Endothelial cell of umbilical vein (primary cell): ENCODE measurements around the gene SIPA1L3. TPM values are rescaled to one million over a fixed set of nuclear protein-coding genes. Genes with fewer than 3 reads are reported as not detected.

Experiments
- BruUV-seq: library from RNA; stranded (reverse); fragments of 400-500 nt; replicated peaks from 2 replicates; lab custom pipeline; 2021; lab: Mats Ljungman, UMichigan
- CTCF ChIA-PET: fragments of 300-600, 350-600 bp; sonication (Branson Sonifier 250); formaldehyde crosslinking; loops from one replicate; lab custom pipeline; 2021; ENCODE audit warnings: antibody characterized with exemption, inconsistent platforms; lab: Charles Lee
- POLR2A ChIA-PET: fragments of 300-600, 350-600 bp; sonication (Branson Sonifier 250); formaldehyde crosslinking; loops from one replicate; lab custom pipeline; 2021; ENCODE audit warnings: antibody characterized with exemption, inconsistent platforms; lab: Charles Lee
- DNase-seq: peaks from one replicate; pipeline ENCODE4 v3.0.0-alpha.2; 2011; ENCODE audit warnings: low read depth, low spot score
- FAIRE-seq: peaks from 2 replicates; lab custom pipeline; 2011; peaks lifted over from hg19 to GRCh38; lab: Jason Lieb, UNC
- H2AFZ ChIP-seq: 2 replicates; pipeline ENCODE4 v1.6.0; 2012; ENCODE audit warnings: low read depth, low read length, control low read depth, inconsistent platforms
- H3K27ac ChIP-seq: 2 replicates; pipeline ENCODE4 v1.5.1; 2011; ENCODE audit warnings: low read depth, mild to moderate bottlenecking, control low read depth, low read length, moderate library complexity; ENCODE audit not compliant: insufficient read depth
- H3K27me3 ChIP-seq, 2 experiments: 2 replicates each; pipeline versions ENCODE4 v1.6.0 to v1.6.1; 2011; ENCODE audit warnings: low read length in 2 of 2, mixed read lengths in 1 of 2; ENCODE audit not compliant: control insufficient read depth in 2 of 2, insufficient read depth in 2 of 2
- H3K36me3 ChIP-seq, 2 experiments: 2 replicates in 1 of 2; 3 replicates in 1 of 2; pipeline ENCODE4 v1.5.1; 2011; ENCODE audit warnings: low read length in 2 of 2, mild to moderate bottlenecking in 1 of 2, moderate library complexity in 1 of 2; ENCODE audit not compliant: control insufficient read depth in 2 of 2, insufficient read depth in 2 of 2; ENCODE audit errors: extremely low read depth in 1 of 2
- H3K4me1 ChIP-seq: 3 replicates; pipeline ENCODE4 v1.5.1; 2011; ENCODE audit warnings: mild to moderate bottlenecking, low read length; ENCODE audit not compliant: control insufficient read depth, insufficient read depth; ENCODE audit errors: extremely low read depth
- H3K4me2 ChIP-seq: 2 replicates; pipeline ENCODE4 v1.6.1; 2011; ENCODE audit warnings: low read length, control low read depth, mixed read lengths; ENCODE audit not compliant: insufficient read depth
- H3K4me3 ChIP-seq, 3 experiments: fragments of 200-600 bp in 1 of 3; sonication (generic), shearing (Covaris generic) in 1 of 3; replicated peaks in 1 of 3; 2 replicates each; pipeline ENCODE4 v1.5.1; 2011 to 2016; ENCODE audit warnings: control low read depth in 3 of 3, low read length in 3 of 3, mild to moderate bottlenecking in 2 of 3, inconsistent platforms in 1 of 3, low read depth in 1 of 3, moderate library complexity in 1 of 3; ENCODE audit not compliant: insufficient read depth in 1 of 3
- H3K79me2 ChIP-seq: 2 replicates; pipeline ENCODE4 v1.6.0; 2012; ENCODE audit warnings: low read length, inconsistent platforms; ENCODE audit not compliant: control insufficient read depth, insufficient read depth
- H3K9ac ChIP-seq: replicated peaks from 2 replicates; pipeline ENCODE3; 2011; ENCODE audit warnings: low read length, control low read depth; ENCODE audit not compliant: insufficient read depth; ENCODE audit errors: extremely low read depth
- H3K9me1 ChIP-seq: replicated peaks from 3 replicates; pipeline ENCODE4 v1.6.0; 2011; ENCODE audit warnings: mild to moderate bottlenecking, low read length; ENCODE audit not compliant: control insufficient read depth, insufficient read depth; ENCODE audit errors: extremely low read depth
- H3K9me3 ChIP-seq: replicated peaks from 2 replicates; pipeline ENCODE4 v1.5.1; 2012; ENCODE audit warnings: low read length, inconsistent platforms; ENCODE audit not compliant: control insufficient read depth, insufficient read depth
- H4K20me1 ChIP-seq: replicated peaks from 2 replicates; pipeline ENCODE3; 2011; ENCODE audit warnings: mild to moderate bottlenecking, low read length; ENCODE audit not compliant: control insufficient read depth, insufficient read depth; ENCODE audit errors: extremely low read depth
- CTCF ChIP-seq, 2 donors: IDR thresholded peaks; 1 replicate in 1 of 2; 2 replicates in 1 of 2; pipeline ENCODE4 v1.5.1; 2011; ENCODE audit warnings: low read length in 2 of 2, mild to moderate bottlenecking in 2 of 2, moderate library complexity in 2 of 2, control low read depth in 1 of 2, inconsistent platforms in 1 of 2, low read depth in 1 of 2; ENCODE audit not compliant: insufficient read depth in 1 of 2; ENCODE audit errors: extremely low read depth in 1 of 2
- EZH2 ChIP-seq: IDR thresholded peaks from 2 replicates; pipeline ENCODE4 v1.6.1; 2012; ENCODE audit warnings: borderline replicate concordance, low read depth, mild to moderate bottlenecking, moderate library complexity, low read length, inconsistent platforms; ENCODE audit not compliant: severe bottlenecking
- FOS ChIP-seq: IDR thresholded peaks from 2 replicates; pipeline ENCODE4 v1.6.1; 2011; ENCODE audit warnings: mild to moderate bottlenecking, low read length, moderate library complexity, borderline replicate concordance; ENCODE audit not compliant: insufficient read depth
- GATA2 ChIP-seq: IDR thresholded peaks from 2 replicates; pipeline ENCODE4 v1.7.0; 2011; ENCODE audit warnings: low read depth, mild to moderate bottlenecking, moderate library complexity, mixed read lengths, low read length; ENCODE audit not compliant: insufficient read length, insufficient read depth
- JUN ChIP-seq: IDR thresholded peaks from 2 replicates; pipeline ENCODE4 v1.6.1; 2011; ENCODE audit warnings: borderline replicate concordance, low read depth; ENCODE audit not compliant: insufficient read length, insufficient read depth
- MAX ChIP-seq: IDR thresholded peaks from 2 replicates; pipeline ENCODE4 v1.6.1; 2011; ENCODE audit not compliant: insufficient read depth, insufficient read length
- MYC ChIP-seq: IDR thresholded peaks from one replicate; pipeline ENCODE4 v1.6.1; 2011; ENCODE audit warnings: mild to moderate bottlenecking, low read depth, low read length
- POLR2A ChIP-seq: IDR thresholded peaks from 2 replicates; pipeline ENCODE4 v1.6.1; 2012; ENCODE audit warnings: low read depth, mild to moderate bottlenecking, control low read depth, low read length
- POLR2AphosphoS5 ChIP-seq: IDR thresholded peaks from 2 replicates; pipeline ENCODE4 v1.6.1; 2012; ENCODE audit warnings: low read depth, mild to moderate bottlenecking, control low read depth, low read length, moderate library complexity; ENCODE audit not compliant: insufficient read depth
- dilution Hi-C: fragments of 300-500 bp; cut with MboI; formaldehyde crosslinking; loops from one replicate; pipeline ENCODE4 v1.15.0; 2019; ENCODE audit warnings: low sequenced_read_pairs; ENCODE audit not compliant: extremely low pct_ligation_motif_present
- intact Hi-C: fragments of 100-400 bp; cut with micrococcal nuclease; formaldehyde crosslinking; loops from one replicate; pipeline ENCODE4 v1.10.0; 2022
- polyA plus RNA-seq, 4 experiments: library from polyadenylated mRNA; depleted of rRNA in 3 of 4; stranded (reverse) in 3 of 4; unstranded in 1 of 4; fragments of >200 nt; gene quantifications; 2 replicates each; pipeline versions ENCODE4 v1.2.1 to v1.2.3, GENCODE V29; 2011 to 2012; ENCODE audit warnings: missing spikeins in 1 of 4
- total RNA-seq: library from RNA; stranded (reverse); gene quantifications from 2 replicates; pipeline ENCODE4 v1.2.3, GENCODE V29; 2021

SIPA1L3 gene
- total and polyA plus RNA-seq, 2 donors (not counting 3 experiments of a cell fraction or from before 2014, with no cell fraction given), result 14.2 to 47.2 TPM

- H2AFZ ChIP-seq, result no peak overlapping the region
- dilution Hi-C loops, result no loop called here
- no peaks in the 10 kb centered on the region for H3K4me1 ChIP-seq
- H3K79me2 ChIP-seq, result no peaks in the 10 kb centered on the region
- H4K20me1 ChIP-seq, result no peaks in the 10 kb centered on the region
- H3K9me1 ChIP-seq, result no peaks in the 10 kb centered on the region
- DNase-seq (no peak), FAIRE-seq (no peak)
- H3K9me3 ChIP-seq, result no peaks in the 10 kb centered on the region
- no peak overlapping the region for H3K4me3 ChIP-seq
- TF ChIP-seq POLR2AphosphoS5 (no peak), FOS (no peak), JUN (no peak), GATA2 (no peak), MAX (no peak), EZH2 (no peak), MYC (no peak), CTCF (IDR thresholded peaks at IDR 0.05; ENCODE audit: extremely low read depth in 1 of 2, insufficient read depth in 1 of 2, low read depth in 1 of 2, low read length in 2 of 2) (no peak), POLR2A (no peak)
- peaks cover 0 to 17% of the 10 kb centered on the region in 2 experiments for H3K36me3 ChIP-seq
- ChIA-PET POLR2A (no interaction called here), CTCF (interaction anchor here (1.4 kb wide), 1 partner anchor 210 kb away, joined by 4 read pairs; no protein-coding TSS in a partner anchor)
- BruUV-seq, result no TSS peak
- H3K4me2 ChIP-seq, result no peak overlapping the region
- no peak overlapping the region for H3K27ac ChIP-seq
- H3K9ac ChIP-seq, result no peak overlapping the region
- intact Hi-C loops, result no loop called here
- no peaks in the 10 kb centered on the region for H3K27me3 ChIP-seq
Measured at GRCh38 chr19:38111898-38112297, 204.9 kb downstream of the SIPA1L3 start.
